ENCODE data around the gene EBP. TPM values are rescaled to one million over a fixed set of nuclear protein-coding genes. Genes with fewer than 3 reads are reported as not detected.

The EBP gene
- total and polyA plus RNA-seq, 9 of the 15 experiments (the other 6 are each of a cell fraction or from before 2014, with no cell fraction given): 228 to 987 (median 274) TPM

DNA sequence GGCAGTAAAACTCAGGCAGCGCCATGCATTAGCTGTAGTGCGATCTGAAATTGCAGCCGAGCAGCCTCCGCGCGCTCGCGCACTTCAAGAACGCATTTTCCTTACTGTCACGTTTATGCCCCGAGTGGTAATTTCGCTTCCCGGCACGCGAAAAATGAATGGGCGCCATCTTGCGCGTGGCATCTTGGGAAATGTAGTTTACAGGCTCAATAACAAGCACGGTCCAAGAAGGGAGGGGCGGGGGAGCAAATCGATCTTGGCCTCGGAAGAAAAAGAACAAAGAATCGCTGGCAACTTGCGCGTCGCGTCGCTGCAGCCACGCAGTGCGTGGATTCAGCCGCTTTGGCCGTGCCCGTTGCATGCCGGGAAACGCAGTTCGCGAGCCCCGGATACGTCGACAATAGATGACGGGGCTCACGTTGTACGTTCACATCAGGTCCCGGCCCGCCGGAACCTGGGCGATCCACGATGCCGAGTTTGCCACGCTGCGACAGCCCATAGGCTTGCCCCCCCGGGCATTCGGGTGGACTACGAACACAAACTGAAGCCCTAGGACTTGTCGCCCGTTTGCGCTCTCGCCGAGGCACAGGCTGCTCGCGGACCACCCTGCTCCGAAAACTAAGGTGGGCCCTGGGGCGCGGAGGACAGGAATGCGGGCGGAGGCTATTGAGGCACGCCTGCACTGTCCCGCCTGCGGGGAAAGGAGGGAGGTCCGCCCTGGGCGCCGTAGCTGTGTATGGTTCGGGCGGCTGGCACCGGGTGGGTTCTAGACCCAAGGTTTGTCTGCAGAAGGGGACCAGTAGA lies 45.6 kb upstream of the EBP start, which contains the start of gene FTSJ1 (continued):
- peak; percentile 63; the same call in 1 of the 2 replicates for TF ChIP-seq E2F1 (CRISPR knock-in tag; IDR thresholded peaks at IDR 0.05)
- TF ChIP-seq FOXA3 (CRISPR knock-in tag; conservative IDR thresholded peaks at IDR 0.05 in 1 of 2, IDR thresholded peaks at IDR 0.05 in 1 of 2): no peak
- TF ChIP-seq SUPT5H (IDR thresholded peaks at IDR 0.05): peak; percentile 56
- TF ChIP-seq TSC22D4 (tag; IDR thresholded peaks at IDR 0.05): no peak
- no peak for TF ChIP-seq ZNF57 (CRISPR knock-in tag; IDR thresholded peaks at IDR 0.05)
- TF ChIP-seq RUNX1 (IDR thresholded peaks at IDR 0.05; ENCODE audit: low read depth): no peak
- no peak for TF ChIP-seq FOXK1 (CRISPR knock-in tag; IDR thresholded peaks at IDR 0.05; ENCODE audit: borderline replicate concordance)
- peak; percentile 71 for TF ChIP-seq ZFX (CRISPR knock-in tag; IDR thresholded peaks at IDR 0.05)
- no peak for TF ChIP-seq PYGO2 (tag; IDR thresholded peaks at IDR 0.05)
- TF ChIP-seq ZNF717 (CRISPR knock-in tag; IDR thresholded peaks at IDR 0.05): no peak
- peak; percentile 73; the same call in 1 of the 2 replicates for TF ChIP-seq CTBP1 (IDR thresholded peaks at IDR 0.05; ENCODE audit: borderline replicate concordance)
- TF ChIP-seq CAMTA2 (CRISPR knock-in tag; conservative IDR thresholded peaks at IDR 0.05): no peak
- no peak for TF ChIP-seq TAF7 (tag; IDR thresholded peaks at IDR 0.05)
- TF ChIP-seq POLR3G (IDR thresholded peaks at IDR 0.05; ENCODE audit: extremely low read depth, insufficient read length, insufficient replicate concordance): no peak
- no peak for TF ChIP-seq ZC3H11A (IDR thresholded peaks at IDR 0.05; ENCODE audit: low read depth, low read length)
- TF ChIP-seq ARNT (IDR thresholded peaks at IDR 0.05): no peak
- TF ChIP-seq PHF21A (IDR thresholded peaks at IDR 0.05; ENCODE audit: borderline replicate concordance, low read depth): no peak
- TF ChIP-seq MYBL2 (IDR thresholded peaks at IDR 0.05; ENCODE audit: low read depth): no peak
- TF ChIP-seq MYBL2 (CRISPR knock-in tag; IDR thresholded peaks at IDR 0.05; ENCODE audit: borderline replicate concordance): no peak
- TF ChIP-seq NFIX (CRISPR knock-in tag; IDR thresholded peaks at IDR 0.05; ENCODE audit: low read depth): no peak
- peak; percentile 49; the same call in 1 of the 2 replicates for TF ChIP-seq MTA3 (IDR thresholded peaks at IDR 0.05; ENCODE audit: borderline replicate concordance)
- TF ChIP-seq, protein P1, sequence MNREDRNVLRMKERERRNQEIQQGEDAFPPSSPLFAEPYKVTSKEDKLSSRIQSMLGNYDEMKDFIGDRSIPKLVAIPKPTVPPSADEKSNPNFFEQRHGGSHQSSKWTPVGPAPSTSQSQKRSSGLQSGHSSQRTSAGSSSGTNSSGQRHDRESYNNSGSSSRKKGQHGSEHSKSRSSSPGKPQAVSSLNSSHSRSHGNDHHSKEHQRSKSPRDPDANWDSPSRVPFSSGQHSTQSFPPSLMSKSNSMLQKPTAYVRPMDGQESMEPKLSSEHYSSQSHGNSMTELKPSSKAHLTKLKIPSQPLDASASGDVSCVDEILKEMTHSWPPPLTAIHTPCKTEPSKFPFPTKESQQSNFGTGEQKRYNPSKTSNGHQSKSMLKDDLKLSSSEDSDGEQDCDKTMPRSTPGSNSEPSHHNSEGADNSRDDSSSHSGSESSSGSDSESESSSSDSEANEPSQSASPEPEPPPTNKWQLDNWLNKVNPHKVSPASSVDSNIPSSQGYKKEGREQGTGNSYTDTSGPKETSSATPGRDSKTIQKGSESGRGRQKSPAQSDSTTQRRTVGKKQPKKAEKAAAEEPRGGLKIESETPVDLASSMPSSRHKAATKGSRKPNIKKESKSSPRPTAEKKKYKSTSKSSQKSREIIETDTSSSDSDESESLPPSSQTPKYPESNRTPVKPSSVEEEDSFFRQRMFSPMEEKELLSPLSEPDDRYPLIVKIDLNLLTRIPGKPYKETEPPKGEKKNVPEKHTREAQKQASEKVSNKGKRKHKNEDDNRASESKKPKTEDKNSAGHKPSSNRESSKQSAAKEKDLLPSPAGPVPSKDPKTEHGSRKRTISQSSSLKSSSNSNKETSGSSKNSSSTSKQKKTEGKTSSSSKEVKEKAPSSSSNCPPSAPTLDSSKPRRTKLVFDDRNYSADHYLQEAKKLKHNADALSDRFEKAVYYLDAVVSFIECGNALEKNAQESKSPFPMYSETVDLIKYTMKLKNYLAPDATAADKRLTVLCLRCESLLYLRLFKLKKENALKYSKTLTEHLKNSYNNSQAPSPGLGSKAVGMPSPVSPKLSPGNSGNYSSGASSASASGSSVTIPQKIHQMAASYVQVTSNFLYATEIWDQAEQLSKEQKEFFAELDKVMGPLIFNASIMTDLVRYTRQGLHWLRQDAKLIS (CRISPR knock-in tag; IDR thresholded peaks at IDR 0.05): no peak
- no peak for TF ChIP-seq ARID1B (IDR thresholded peaks at IDR 0.05)
- no peak for TF ChIP-seq POLR2B (IDR thresholded peaks at IDR 0.05; ENCODE audit: low read depth, partially characterized antibody)
- TF ChIP-seq NELFE (IDR thresholded peaks at IDR 0.05; ENCODE audit: insufficient read depth, insufficient read length): no peak
- no peak for TF ChIP-seq TCF7L2 (IDR thresholded peaks at IDR 0.05; ENCODE audit: low read depth, low read length)
- no peak for TF ChIP-seq NEUROD1 (IDR thresholded peaks at IDR 0.05; ENCODE audit: borderline replicate concordance, low read depth, low read length, partially characterized antibody)
